Esophagus muscularis mucosa (tissue), 4 donors: ENCODE data around the gene MARF1.

Experiments
- EP300 ChIP-seq: sonication (generic); formaldehyde crosslinking; IDR thresholded peaks from one replicate; pipeline ENCODE4 v1.6.1; 2017; ENCODE audit warnings: antibody characterized with exemption
- POLR2A ChIP-seq: fragments of 450-650 bp; IDR thresholded peaks from one replicate; pipeline ENCODE4 v1.6.1; 2017; ENCODE audit warnings: antibody characterized with exemption, moderate library complexity, mild to moderate bottlenecking, low read depth
- TF ChIP-seq, protein P1 (sequence below), 3 experiments: fragments of 200-600 bp in 2 of 3; fragments of 450-650 bp in 1 of 3; sonication (generic) in 2 of 3; IDR thresholded peaks; one replicate each; pipeline ENCODE4 v1.5.1; 2017 to 2019; ENCODE audit warnings: antibody characterized with exemption in 3 of 3, mild to moderate bottlenecking in 2 of 3, moderate library complexity in 1 of 3

DNA sequence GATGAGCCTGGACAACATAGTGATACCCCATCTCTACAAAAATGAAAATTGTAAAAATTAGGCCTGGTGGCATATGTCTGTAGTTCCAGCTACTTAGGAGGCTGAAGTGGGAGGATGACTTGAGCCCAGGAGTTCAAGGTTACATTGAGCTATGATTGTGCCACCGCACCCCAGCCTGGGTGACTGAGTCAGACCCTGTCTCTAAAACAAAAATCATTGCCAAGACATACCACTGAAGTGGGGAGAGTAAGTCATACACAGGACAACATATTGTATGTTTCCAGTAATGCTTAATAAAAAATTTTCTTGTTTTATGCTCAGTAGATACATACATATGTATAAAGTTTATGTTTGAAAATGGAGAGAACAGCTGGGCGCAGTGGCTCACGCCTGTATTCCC lies 46.3 kb upstream of the MARF1 start:
- TF ChIP-seq, protein P1, sequence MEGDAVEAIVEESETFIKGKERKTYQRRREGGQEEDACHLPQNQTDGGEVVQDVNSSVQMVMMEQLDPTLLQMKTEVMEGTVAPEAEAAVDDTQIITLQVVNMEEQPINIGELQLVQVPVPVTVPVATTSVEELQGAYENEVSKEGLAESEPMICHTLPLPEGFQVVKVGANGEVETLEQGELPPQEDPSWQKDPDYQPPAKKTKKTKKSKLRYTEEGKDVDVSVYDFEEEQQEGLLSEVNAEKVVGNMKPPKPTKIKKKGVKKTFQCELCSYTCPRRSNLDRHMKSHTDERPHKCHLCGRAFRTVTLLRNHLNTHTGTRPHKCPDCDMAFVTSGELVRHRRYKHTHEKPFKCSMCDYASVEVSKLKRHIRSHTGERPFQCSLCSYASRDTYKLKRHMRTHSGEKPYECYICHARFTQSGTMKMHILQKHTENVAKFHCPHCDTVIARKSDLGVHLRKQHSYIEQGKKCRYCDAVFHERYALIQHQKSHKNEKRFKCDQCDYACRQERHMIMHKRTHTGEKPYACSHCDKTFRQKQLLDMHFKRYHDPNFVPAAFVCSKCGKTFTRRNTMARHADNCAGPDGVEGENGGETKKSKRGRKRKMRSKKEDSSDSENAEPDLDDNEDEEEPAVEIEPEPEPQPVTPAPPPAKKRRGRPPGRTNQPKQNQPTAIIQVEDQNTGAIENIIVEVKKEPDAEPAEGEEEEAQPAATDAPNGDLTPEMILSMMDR (IDR thresholded peaks at IDR 0.05) = no peak
- TF ChIP-seq POLR2A (no peak), EP300 (no peak)
